Uterus (tissue), 2 donors: ENCODE measurements around the gene NAA40.

ENCODE experiments used
- POLR2A ChIP-seq, 2 donors: fragments of 450-650 bp; IDR thresholded peaks; one replicate each; pipeline ENCODE4 v1.6.1; 2016; ENCODE audit warnings: antibody characterized with exemption in 2 of 2, mild to moderate bottlenecking in 1 of 2, moderate library complexity in 1 of 2
- TF ChIP-seq, protein P1 (sequence below), 4 experiments: fragments of 200-600 bp in 2 of 4; fragments of 450-650 bp in 2 of 4; sonication (generic) in 2 of 4; IDR thresholded peaks; one replicate each; pipeline ENCODE4 v1.5.1; 2016 to 2019; ENCODE audit warnings: antibody characterized with exemption in 4 of 4, mild to moderate bottlenecking in 2 of 4, moderate library complexity in 1 of 4

DNA sequence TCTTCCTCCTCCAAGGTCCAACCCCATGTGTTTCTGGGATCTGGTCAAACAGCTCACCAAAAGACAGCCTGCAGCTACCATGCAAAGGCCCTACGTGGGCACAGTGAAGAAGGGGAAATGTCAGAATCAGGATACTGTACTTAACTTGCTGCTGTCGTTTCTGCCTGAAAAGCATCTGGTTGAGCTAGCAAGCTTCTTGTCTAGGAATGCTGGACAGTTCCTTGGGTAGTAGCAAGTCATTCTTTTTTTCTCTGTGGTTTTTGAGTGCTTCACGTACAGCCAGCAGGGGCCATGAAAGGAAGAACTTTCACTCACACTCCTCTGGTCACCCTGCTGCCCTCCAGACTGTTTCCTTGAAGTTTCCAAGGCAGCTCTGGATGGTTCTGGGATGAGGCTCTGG is 46.6 kb upstream of the NAA40 start:
- TF ChIP-seq POLR2A (IDR thresholded peaks at IDR 0.05): no peak
- TF ChIP-seq, protein P1, sequence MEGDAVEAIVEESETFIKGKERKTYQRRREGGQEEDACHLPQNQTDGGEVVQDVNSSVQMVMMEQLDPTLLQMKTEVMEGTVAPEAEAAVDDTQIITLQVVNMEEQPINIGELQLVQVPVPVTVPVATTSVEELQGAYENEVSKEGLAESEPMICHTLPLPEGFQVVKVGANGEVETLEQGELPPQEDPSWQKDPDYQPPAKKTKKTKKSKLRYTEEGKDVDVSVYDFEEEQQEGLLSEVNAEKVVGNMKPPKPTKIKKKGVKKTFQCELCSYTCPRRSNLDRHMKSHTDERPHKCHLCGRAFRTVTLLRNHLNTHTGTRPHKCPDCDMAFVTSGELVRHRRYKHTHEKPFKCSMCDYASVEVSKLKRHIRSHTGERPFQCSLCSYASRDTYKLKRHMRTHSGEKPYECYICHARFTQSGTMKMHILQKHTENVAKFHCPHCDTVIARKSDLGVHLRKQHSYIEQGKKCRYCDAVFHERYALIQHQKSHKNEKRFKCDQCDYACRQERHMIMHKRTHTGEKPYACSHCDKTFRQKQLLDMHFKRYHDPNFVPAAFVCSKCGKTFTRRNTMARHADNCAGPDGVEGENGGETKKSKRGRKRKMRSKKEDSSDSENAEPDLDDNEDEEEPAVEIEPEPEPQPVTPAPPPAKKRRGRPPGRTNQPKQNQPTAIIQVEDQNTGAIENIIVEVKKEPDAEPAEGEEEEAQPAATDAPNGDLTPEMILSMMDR (IDR thresholded peaks at IDR 0.05): no peak
